ENCODE results near the gene OR52E2. TPM values are rescaled to one million over a fixed set of nuclear protein-coding genes. Genes with fewer than 3 reads are reported as not detected.

The OR52E2 gene
- not detected for polyA plus RNA-seq (2013, experiment 1 of 4)
- not detected for polyA plus RNA-seq (2013, experiment 2 of 4)
- polyA plus RNA-seq (2013, experiment 3 of 4) = not detected
- polyA plus RNA-seq (2013, experiment 4 of 4) = not detected

DNA sequence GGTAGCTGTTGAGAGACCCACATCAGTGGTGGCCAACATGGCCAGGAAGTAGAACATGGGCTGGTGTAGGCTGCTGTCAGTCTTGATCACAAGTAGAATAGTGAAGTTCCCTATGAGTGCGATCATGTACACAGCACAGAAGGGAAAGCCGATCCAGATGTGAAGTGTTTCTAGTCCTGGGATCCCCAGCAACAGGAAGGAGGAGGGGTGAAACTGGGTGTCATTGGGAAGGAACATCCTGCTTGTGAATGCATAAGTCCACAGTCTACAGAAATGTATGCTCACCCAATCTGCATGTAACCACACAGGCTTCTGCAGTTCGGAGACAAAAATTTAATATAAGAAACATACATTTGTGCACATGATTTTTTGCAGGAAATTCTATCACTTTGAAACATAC lies at the start of gene OR52E2:
Gene OR52E2 (minus strand): TSS at position 237 of the 400 bp plus-strand sequence. CDS start 0 bp downstream, at position 237.
- no peak within 1 kb of the TSS for H3K4me3 ChIP-seq (ENCODE audit: insufficient read depth, low read depth, low read length)
- no peaks in the 10 kb centered on the region for H3K27me3 ChIP-seq (ENCODE audit: control insufficient read depth, insufficient read depth, low read length, poor library complexity, severe bottlenecking)
- H3K9me3 ChIP-seq (ENCODE audit: control insufficient read depth, low read length) = no peaks in the 10 kb centered on the region
- WGBS, 2 experiments = 93 to 99% methylated on average over 3 of the region's 3 CpGs
- no peaks in the 10 kb centered on the region for H3K36me3 ChIP-seq (ENCODE audit: control insufficient read depth, insufficient read depth, low read length)
- no peaks in the 10 kb centered on the region for H3K4me1 ChIP-seq (ENCODE audit: control insufficient read depth, insufficient read depth, low read length)
- H3K27ac ChIP-seq (ENCODE audit: insufficient read depth, low read depth, low read length, poor library complexity, severe bottlenecking) = no peak within 1 kb of the TSS

DNA sequence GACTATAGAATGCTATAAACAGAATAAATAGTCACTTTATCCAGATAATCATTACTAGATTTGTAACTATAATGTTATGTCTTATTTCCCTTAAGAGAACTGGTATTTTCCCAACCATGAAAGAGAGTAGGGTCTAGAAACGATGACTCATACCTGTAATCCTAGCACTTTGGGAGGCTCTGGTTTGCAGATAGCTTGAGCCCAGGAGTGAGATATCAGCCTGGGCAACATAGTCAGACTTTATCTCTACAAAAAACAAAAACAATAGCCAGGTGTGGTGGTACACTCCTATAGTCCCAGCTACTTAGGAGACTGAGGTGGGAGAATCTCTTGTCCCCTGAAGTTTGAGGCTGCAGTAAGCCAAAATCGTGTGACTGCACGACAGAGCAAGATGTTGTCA lies 47.9 kb upstream of the OR52E2 start:
- no peaks in the 10 kb centered on the region for H3K9me3 ChIP-seq (ENCODE audit: control insufficient read depth, low read length)
- H3K27me3 ChIP-seq (ENCODE audit: control insufficient read depth, insufficient read depth, low read length, poor library complexity, severe bottlenecking) = no peaks in the 10 kb centered on the region
- H3K4me1 ChIP-seq (ENCODE audit: control insufficient read depth, insufficient read depth, low read length) = no peaks in the 10 kb centered on the region
- H3K36me3 ChIP-seq (ENCODE audit: control insufficient read depth, insufficient read depth, low read length) = no peaks in the 10 kb centered on the region
- H3K27ac ChIP-seq (ENCODE audit: insufficient read depth, low read depth, low read length, poor library complexity, severe bottlenecking) = no peak overlapping the region
- 85 to 90% methylated on average over 3 of the region's 3 CpGs for WGBS, 2 experiments
- H3K4me3 ChIP-seq (ENCODE audit: insufficient read depth, low read depth, low read length) = no peak overlapping the region

DNA sequence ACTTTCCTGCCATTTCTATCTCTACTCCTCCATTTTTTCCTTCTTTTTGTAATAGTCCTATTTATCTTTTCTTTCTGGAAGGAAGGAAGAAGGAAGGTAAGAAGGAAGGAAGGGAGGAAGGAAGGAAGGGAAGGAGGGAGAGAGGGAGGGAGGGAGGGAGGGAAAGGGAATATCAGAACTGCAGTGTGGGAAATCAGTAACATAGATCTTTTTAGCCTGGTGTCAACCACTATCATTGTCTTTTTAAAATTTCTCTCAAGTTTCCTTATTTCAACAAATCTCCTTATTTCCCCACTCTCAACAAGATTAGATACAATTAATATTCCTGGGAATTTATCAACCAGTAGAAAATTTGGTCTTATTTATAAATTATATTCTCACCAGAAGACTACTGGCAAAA lies 43.6 kb upstream of the OR52E2 start:
- Histone ChIP-seq H3K27ac (ENCODE audit: insufficient read depth, low read depth, low read length, poor library complexity, severe bottlenecking) (no peak overlapping the region), H3K36me3 (ENCODE audit: control insufficient read depth, insufficient read depth, low read length) (no peaks in the 10 kb centered on the region), H3K27me3 (ENCODE audit: control insufficient read depth, insufficient read depth, low read length, poor library complexity, severe bottlenecking) (no peaks in the 10 kb centered on the region), H3K4me1 (ENCODE audit: control insufficient read depth, insufficient read depth, low read length) (no peaks in the 10 kb centered on the region), H3K9me3 (ENCODE audit: control insufficient read depth, low read length) (no peaks in the 10 kb centered on the region), H3K4me3 (ENCODE audit: insufficient read depth, low read depth, low read length) (no peak overlapping the region)

DNA sequence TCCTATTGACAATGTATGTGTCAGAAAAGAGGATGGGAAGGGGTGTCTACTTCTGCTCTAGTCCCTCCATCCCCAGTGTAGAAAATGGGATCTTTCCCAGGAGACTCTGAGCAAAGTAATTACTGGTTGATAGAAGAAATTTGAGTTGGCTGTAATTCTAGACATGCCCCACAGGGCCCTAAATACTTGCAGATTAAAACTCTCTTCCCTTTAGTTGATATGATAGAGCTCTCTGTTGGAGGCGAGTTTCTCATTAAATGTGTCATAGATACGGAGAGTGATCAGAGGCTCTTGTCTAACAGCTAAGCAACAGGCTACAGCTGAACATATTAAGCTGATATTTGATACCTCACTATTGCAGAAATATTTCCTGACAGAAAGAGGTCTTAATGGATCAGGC lies 42.8 kb upstream of the OR52E2 start:
- Histone ChIP-seq H3K27ac (ENCODE audit: insufficient read depth, low read depth, low read length, poor library complexity, severe bottlenecking) (no peak overlapping the region), H3K4me3 (ENCODE audit: insufficient read depth, low read depth, low read length) (no peak overlapping the region), H3K36me3 (ENCODE audit: control insufficient read depth, insufficient read depth, low read length) (no peaks in the 10 kb centered on the region), H3K4me1 (ENCODE audit: control insufficient read depth, insufficient read depth, low read length) (no peaks in the 10 kb centered on the region), H3K27me3 (ENCODE audit: control insufficient read depth, insufficient read depth, low read length, poor library complexity, severe bottlenecking) (no peaks in the 10 kb centered on the region), H3K9me3 (ENCODE audit: control insufficient read depth, low read length) (no peaks in the 10 kb centered on the region)
- 87 to 95% methylated on average over 2 of the region's 2 CpGs for WGBS, 2 experiments

DNA sequence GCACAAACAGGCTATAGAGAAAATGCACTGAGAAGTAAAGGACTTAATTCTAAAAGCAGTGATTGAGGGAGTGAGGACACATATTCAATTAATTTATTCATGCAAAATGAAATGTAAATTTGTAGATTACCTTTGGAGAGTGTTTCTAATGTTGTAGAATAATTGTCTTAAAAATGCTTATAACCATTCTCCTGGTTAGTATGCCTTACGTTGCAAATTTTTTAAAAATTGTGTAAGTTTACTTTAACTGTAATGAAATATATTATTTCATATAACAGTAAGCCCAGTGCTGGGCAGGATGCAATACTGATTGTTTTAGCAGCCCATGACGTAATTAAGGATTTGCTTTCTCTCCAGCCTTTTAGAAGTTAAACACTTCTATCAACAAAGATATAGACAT lies 36.6 kb upstream of the OR52E2 start:
- 88 to 100% methylated on average over 1 of the region's 2 CpGs for WGBS, 2 experiments
- H3K27me3 ChIP-seq (ENCODE audit: control insufficient read depth, insufficient read depth, low read length, poor library complexity, severe bottlenecking) = no peaks in the 10 kb centered on the region
- H3K27ac ChIP-seq (ENCODE audit: insufficient read depth, low read depth, low read length, poor library complexity, severe bottlenecking) = no peak overlapping the region
- H3K4me1 ChIP-seq (ENCODE audit: control insufficient read depth, insufficient read depth, low read length) = no peaks in the 10 kb centered on the region
- H3K36me3 ChIP-seq (ENCODE audit: control insufficient read depth, insufficient read depth, low read length) = no peaks in the 10 kb centered on the region
- no peak overlapping the region for H3K4me3 ChIP-seq (ENCODE audit: insufficient read depth, low read depth, low read length)
- H3K9me3 ChIP-seq (ENCODE audit: control insufficient read depth, low read length) = no peaks in the 10 kb centered on the region

DNA sequence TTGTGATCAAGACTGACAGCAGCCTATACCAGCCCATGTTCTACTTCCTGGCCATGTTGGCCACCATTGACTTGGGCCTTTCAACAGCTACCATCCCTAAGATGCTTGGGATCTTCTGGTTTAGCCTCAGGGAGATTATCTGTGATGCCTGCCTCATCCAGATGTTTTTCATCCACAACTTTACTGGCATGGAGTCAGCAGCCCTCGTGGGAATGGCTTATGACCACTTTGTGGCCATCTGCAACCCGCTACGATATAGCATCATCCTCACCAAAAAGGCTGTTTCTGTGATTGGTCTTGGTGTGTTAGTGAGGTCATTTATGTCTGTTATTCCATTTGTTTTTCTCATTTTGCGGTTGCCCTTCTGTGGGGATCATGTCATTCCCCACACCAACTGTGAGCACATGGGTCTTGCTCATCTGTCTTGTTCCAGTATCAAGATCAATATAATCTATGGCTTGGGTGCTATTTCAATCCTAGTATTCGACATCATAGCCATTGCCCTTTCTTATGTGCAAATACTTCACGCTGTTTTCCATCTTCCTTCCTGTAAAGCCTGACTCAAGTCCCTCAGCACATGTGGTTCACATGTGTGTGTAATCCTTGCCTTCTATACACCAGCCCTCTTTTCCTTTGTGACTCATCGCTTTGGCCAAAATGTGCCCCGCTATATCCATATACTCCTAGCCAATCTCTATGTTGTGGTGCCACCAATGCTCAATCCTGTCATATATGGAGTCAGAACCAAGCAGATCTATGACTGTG lies 33.6 kb upstream of the OR52E2 start:
- Histone ChIP-seq H3K27ac (ENCODE audit: insufficient read depth, low read depth, low read length, poor library complexity, severe bottlenecking) (no peak overlapping the region), H3K27me3 (ENCODE audit: control insufficient read depth, insufficient read depth, low read length, poor library complexity, severe bottlenecking) (no peaks in the 10 kb centered on the region), H3K4me3 (ENCODE audit: insufficient read depth, low read depth, low read length) (no peak overlapping the region), H3K4me1 (ENCODE audit: control insufficient read depth, insufficient read depth, low read length) (no peaks in the 10 kb centered on the region), H3K9me3 (ENCODE audit: control insufficient read depth, low read length) (no peaks in the 10 kb centered on the region), H3K36me3 (ENCODE audit: control insufficient read depth, insufficient read depth, low read length) (no peaks in the 10 kb centered on the region)
- 89 to 96% methylated on average over 6 of the region's 8 CpGs for WGBS, 2 experiments

DNA sequence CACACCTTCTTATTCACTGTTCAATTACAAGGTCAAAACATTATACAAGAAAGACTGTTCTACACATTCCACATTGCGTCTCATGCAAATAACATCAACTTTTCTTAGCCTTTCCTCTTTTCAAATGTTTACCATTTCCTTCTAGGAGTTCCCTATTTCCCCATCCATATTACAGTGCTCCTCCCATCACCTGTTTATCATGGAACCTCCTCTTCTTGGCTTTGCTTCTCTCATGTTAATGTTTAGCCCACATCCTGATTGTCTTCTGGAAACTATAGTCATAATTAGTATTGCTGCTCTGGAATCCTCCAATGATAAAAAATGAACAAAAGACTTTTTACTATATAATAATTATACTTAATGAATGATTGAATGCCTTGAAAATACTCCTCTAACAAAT lies 31.2 kb upstream of the OR52E2 start:
- no peak overlapping the region for H3K27ac ChIP-seq (ENCODE audit: insufficient read depth, low read depth, low read length, poor library complexity, severe bottlenecking)
- no peak overlapping the region for H3K4me3 ChIP-seq (ENCODE audit: insufficient read depth, low read depth, low read length)
- WGBS, 2 experiments = 91 to 93% methylated on average over 1 of the region's 1 CpG
- H3K36me3 ChIP-seq (ENCODE audit: control insufficient read depth, insufficient read depth, low read length) = no peaks in the 10 kb centered on the region
- H3K27me3 ChIP-seq (ENCODE audit: control insufficient read depth, insufficient read depth, low read length, poor library complexity, severe bottlenecking) = no peaks in the 10 kb centered on the region
- H3K4me1 ChIP-seq (ENCODE audit: control insufficient read depth, insufficient read depth, low read length) = no peaks in the 10 kb centered on the region
- no peaks in the 10 kb centered on the region for H3K9me3 ChIP-seq (ENCODE audit: control insufficient read depth, low read length)

DNA sequence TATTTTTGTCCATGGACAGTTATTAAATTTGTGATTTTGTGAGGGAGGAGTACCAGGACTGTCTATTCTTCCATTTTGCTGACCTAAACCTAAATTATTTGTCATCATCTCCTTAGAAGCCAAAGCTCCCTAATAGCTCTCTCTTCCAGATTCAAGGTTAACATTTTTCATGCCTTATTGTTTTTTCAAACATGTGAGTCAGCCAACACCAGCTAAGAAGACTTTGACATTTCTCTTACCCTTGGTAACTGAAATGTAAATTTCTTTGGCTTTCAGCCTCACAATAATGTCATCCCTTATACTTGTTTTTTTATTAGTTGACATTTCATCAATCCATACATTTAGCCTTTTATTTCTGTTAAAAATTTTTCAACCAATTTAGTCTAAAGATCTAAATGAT lies 29.1 kb upstream of the OR52E2 start:
- no peaks in the 10 kb centered on the region for H3K4me1 ChIP-seq (ENCODE audit: control insufficient read depth, insufficient read depth, low read length)
- no peak overlapping the region for H3K4me3 ChIP-seq (ENCODE audit: insufficient read depth, low read depth, low read length)
- no peaks in the 10 kb centered on the region for H3K27me3 ChIP-seq (ENCODE audit: control insufficient read depth, insufficient read depth, low read length, poor library complexity, severe bottlenecking)
- no peaks in the 10 kb centered on the region for H3K9me3 ChIP-seq (ENCODE audit: control insufficient read depth, low read length)
- H3K27ac ChIP-seq (ENCODE audit: insufficient read depth, low read depth, low read length, poor library complexity, severe bottlenecking) = no peak overlapping the region
- H3K36me3 ChIP-seq (ENCODE audit: control insufficient read depth, insufficient read depth, low read length) = no peaks in the 10 kb centered on the region

DNA sequence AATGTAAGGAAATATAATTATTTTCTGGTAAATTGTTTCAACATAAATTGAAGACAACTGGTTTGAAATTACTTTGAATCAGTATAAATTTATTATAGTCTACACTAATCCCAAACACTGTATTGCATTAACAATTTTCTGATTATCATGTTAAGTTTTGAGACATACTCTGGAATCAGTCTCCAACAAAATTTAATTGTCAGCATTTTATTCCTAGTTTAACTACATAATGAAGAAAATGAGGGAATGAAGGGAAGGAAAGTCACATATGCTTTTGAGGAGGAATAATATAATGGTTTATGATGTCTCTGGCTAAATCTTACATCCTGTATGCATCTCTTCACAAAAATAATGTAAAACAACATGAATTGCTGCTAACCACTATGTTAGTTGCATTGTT lies 24.2 kb upstream of the OR52E2 start:
- Histone ChIP-seq H3K9me3 (ENCODE audit: control insufficient read depth, low read length) (no peaks in the 10 kb centered on the region), H3K36me3 (ENCODE audit: control insufficient read depth, insufficient read depth, low read length) (no peaks in the 10 kb centered on the region), H3K4me1 (ENCODE audit: control insufficient read depth, insufficient read depth, low read length) (no peaks in the 10 kb centered on the region), H3K27ac (ENCODE audit: insufficient read depth, low read depth, low read length, poor library complexity, severe bottlenecking) (no peak overlapping the region), H3K27me3 (ENCODE audit: control insufficient read depth, insufficient read depth, low read length, poor library complexity, severe bottlenecking) (no peaks in the 10 kb centered on the region), H3K4me3 (ENCODE audit: insufficient read depth, low read depth, low read length) (no peak overlapping the region)

DNA sequence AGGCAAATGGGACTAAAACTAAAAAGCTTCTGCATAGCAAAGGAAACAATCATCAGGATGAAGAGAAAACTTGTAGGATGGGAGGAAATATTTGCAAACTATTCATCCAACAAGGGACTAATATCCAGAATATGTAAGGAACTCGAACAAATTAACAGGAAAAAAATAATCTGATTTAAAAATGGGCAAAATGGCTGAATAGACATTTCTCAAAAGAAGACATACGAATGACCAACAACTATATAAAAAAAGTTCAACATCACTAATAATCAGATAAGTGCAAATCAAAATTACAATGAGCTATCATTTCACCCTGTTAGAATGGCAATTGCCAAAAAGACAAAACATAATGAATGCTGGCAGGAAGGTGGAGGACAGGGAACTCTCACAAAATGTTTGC lies 22.0 kb upstream of the OR52E2 start:
- 90 to 94% methylated on average over 1 of the region's 2 CpGs for WGBS, 2 experiments
- no peaks in the 10 kb centered on the region for H3K4me1 ChIP-seq (ENCODE audit: control insufficient read depth, insufficient read depth, low read length)

DNA sequence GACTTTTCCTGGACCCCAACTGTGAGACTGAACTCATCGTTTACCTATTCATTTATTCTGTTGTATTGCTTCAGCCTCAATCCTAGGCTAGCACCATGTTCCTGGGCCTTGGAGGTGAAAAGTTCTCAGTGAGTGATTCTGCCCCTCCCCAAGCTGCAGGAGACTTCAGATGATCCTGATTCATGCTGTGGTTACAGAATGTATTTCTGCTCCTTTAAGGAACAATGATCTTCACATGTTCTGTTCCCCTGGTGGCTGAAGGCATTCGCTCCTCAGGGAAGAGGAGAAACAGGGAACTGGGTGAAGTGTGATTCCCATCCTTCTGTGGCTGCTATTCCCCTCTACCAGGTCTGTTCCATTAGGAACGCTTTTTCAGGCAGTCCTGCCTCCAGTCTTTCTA lies 12.4 kb upstream of the OR52E2 start:
- WGBS, 2 experiments = 61 to 68% methylated on average over 2 to 3 of the region's 3 CpGs

More for the DNA sequence above, 22.0 kb upstream of the OR52E2 start:
- Histone ChIP-seq H3K27me3 (ENCODE audit: control insufficient read depth, insufficient read depth, low read length, poor library complexity, severe bottlenecking) (no peaks in the 10 kb centered on the region), H3K9me3 (ENCODE audit: control insufficient read depth, low read length) (no peaks in the 10 kb centered on the region), H3K36me3 (ENCODE audit: control insufficient read depth, insufficient read depth, low read length) (no peaks in the 10 kb centered on the region), H3K27ac (ENCODE audit: insufficient read depth, low read depth, low read length, poor library complexity, severe bottlenecking) (no peak overlapping the region), H3K4me3 (ENCODE audit: insufficient read depth, low read depth, low read length) (no peak overlapping the region)

More for the DNA sequence above, 12.4 kb upstream of the OR52E2 start:
- no peaks in the 10 kb centered on the region for H3K4me1 ChIP-seq (ENCODE audit: control insufficient read depth, insufficient read depth, low read length)
- no peaks in the 10 kb centered on the region for H3K9me3 ChIP-seq (ENCODE audit: control insufficient read depth, low read length)
- H3K27ac ChIP-seq (ENCODE audit: insufficient read depth, low read depth, low read length, poor library complexity, severe bottlenecking) = no peak overlapping the region
- H3K36me3 ChIP-seq (ENCODE audit: control insufficient read depth, insufficient read depth, low read length) = no peaks in the 10 kb centered on the region
- H3K4me3 ChIP-seq (ENCODE audit: insufficient read depth, low read depth, low read length) = no peak overlapping the region
- H3K27me3 ChIP-seq (ENCODE audit: control insufficient read depth, insufficient read depth, low read length, poor library complexity, severe bottlenecking) = no peaks in the 10 kb centered on the region

All from ectodermal cell (in vitro differentiated cells).